ENCODE data around the gene SLC4A5.

Gene SLC4A5

DNA sequence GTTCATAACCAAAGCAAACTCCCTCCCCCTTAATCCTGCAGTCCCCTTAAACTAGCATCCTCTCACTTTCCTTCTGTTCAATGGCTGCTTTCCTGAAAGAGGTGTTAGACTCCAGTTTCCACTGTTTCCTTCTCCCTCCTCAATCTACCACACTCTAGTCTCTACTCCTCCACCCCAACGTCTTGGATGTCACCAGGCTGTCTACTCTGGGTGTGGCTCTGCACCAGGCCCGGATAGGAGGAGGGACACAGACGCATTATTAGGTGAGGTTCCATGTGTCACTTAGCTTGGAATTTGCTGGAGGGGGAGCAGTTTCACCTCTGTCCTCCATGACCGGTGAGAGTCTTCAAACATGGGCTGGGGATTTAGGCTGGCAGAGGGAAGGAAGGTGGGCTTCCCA lies 83.5 kb downstream of the SLC4A5 start:
- H3K79me2 ChIP-seq (ENCODE audit: insufficient read depth, low read depth) = no peaks in the 10 kb centered on the region
- no peaks in the 10 kb centered on the region for H3K27me3 ChIP-seq (ENCODE audit: insufficient read depth, low read depth)
- no peak overlapping the region for H3K27ac ChIP-seq
- no peak overlapping the region for H3K9ac ChIP-seq
- H3K4me1 ChIP-seq (ENCODE audit: low read depth, poor library complexity, severe bottlenecking) = no peaks in the 10 kb centered on the region
- H3K36me3 ChIP-seq (ENCODE audit: insufficient read depth) = no peaks in the 10 kb centered on the region
- no peak overlapping the region for H3K4me3 ChIP-seq (IDR thresholded peaks at IDR 0.05; ENCODE audit: insufficient read depth, low read depth, low read length)
- H2AFZ ChIP-seq (ENCODE audit: low read depth) = no peak overlapping the region
- no peaks in the 10 kb centered on the region for H4K20me1 ChIP-seq (ENCODE audit: insufficient read depth)
- no peak overlapping the region for H3K4me2 ChIP-seq
- no peak for TF ChIP-seq CTCF (conservative IDR thresholded peaks at IDR 0.05; ENCODE audit: low read depth, low read length)

GRCh38 chr2:74259191-74259590 lies 84.0 kb downstream of the SLC4A5 start:
- Histone ChIP-seq H3K79me2 (ENCODE audit: insufficient read depth, low read depth) (no peaks in the 10 kb centered on the region), H3K4me3 (IDR thresholded peaks at IDR 0.05; ENCODE audit: insufficient read depth, low read depth, low read length) (no peak overlapping the region), H4K20me1 (ENCODE audit: insufficient read depth) (no peaks in the 10 kb centered on the region), H2AFZ (ENCODE audit: low read depth) (no peak overlapping the region), H3K36me3 (ENCODE audit: insufficient read depth) (no peaks in the 10 kb centered on the region), H3K4me2 (no peak overlapping the region), H3K27me3 (ENCODE audit: insufficient read depth, low read depth) (no peaks in the 10 kb centered on the region), H3K9ac (no peak overlapping the region), H3K27ac (no peak overlapping the region), H3K4me1 (ENCODE audit: low read depth, poor library complexity, severe bottlenecking) (no peaks in the 10 kb centered on the region)
- TF ChIP-seq CTCF (conservative IDR thresholded peaks at IDR 0.05; ENCODE audit: low read depth, low read length) = no peak

- H3K4me2 ChIP-seq = no peak overlapping the region
- H3K36me3 ChIP-seq (ENCODE audit: insufficient read depth) = no peaks in the 10 kb centered on the region
- TF ChIP-seq CTCF (conservative IDR thresholded peaks at IDR 0.05; ENCODE audit: low read depth, low read length) = no peak
- H3K27me3 ChIP-seq (ENCODE audit: insufficient read depth, low read depth) = no peaks in the 10 kb centered on the region
- no peak overlapping the region for H2AFZ ChIP-seq (ENCODE audit: low read depth)
- no peaks in the 10 kb centered on the region for H4K20me1 ChIP-seq (ENCODE audit: insufficient read depth)
- H3K27ac ChIP-seq = no peak overlapping the region
- no peaks in the 10 kb centered on the region for H3K4me1 ChIP-seq (ENCODE audit: low read depth, poor library complexity, severe bottlenecking)
- no peaks in the 10 kb centered on the region for H3K79me2 ChIP-seq (ENCODE audit: insufficient read depth, low read depth)
- H3K9ac ChIP-seq = no peak overlapping the region
- no peak overlapping the region for H3K4me3 ChIP-seq (IDR thresholded peaks at IDR 0.05; ENCODE audit: insufficient read depth, low read depth, low read length)
Measured at GRCh38 chr2:74255660-74256213, 87.5 kb downstream of the SLC4A5 start.

DNA sequence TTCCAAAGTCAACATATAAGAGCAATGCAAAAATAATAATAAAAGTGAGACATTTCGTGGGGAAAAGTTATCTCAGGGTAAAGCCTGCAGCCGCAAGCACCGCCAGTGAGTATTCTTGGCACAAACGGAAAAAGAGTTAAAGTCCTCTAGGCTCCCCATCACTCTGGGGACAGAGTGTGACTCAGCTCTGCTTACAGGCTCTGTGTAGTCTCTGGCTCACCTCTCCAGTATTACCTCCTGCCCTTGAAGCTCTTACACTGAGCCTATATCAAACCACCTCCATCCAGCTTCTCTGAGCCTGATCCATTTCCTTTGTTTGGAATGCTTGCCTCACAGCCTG lies 89.3 kb downstream of the SLC4A5 start:
- no peaks in the 10 kb centered on the region for H3K27me3 ChIP-seq (ENCODE audit: insufficient read depth, low read depth)
- no peak overlapping the region for H3K4me2 ChIP-seq
- H3K4me3 ChIP-seq (IDR thresholded peaks at IDR 0.05; ENCODE audit: insufficient read depth, low read depth, low read length) = no peak overlapping the region
- TF ChIP-seq CTCF (conservative IDR thresholded peaks at IDR 0.05; ENCODE audit: low read depth, low read length) = no peak
- no peak overlapping the region for H3K27ac ChIP-seq
- H4K20me1 ChIP-seq (ENCODE audit: insufficient read depth) = no peaks in the 10 kb centered on the region
- H3K36me3 ChIP-seq (ENCODE audit: insufficient read depth) = no peaks in the 10 kb centered on the region
- no peak overlapping the region for H2AFZ ChIP-seq (ENCODE audit: low read depth)
- no peaks in the 10 kb centered on the region for H3K4me1 ChIP-seq (ENCODE audit: low read depth, poor library complexity, severe bottlenecking)
- H3K79me2 ChIP-seq (ENCODE audit: insufficient read depth, low read depth) = no peaks in the 10 kb centered on the region
- no peak overlapping the region for H3K9ac ChIP-seq
